Karpas-422 (cell line): ENCODE data around the gene ABCF3. TPM values are rescaled to one million over a fixed set of nuclear protein-coding genes. Genes with fewer than 3 reads are reported as not detected.
"Not testable (repeated sequence)": the region's sequence is repeated elsewhere in the genome, so short reads cannot be mapped to it uniquely, and the experiment has no call there.

Source experiments
- DNase-seq: peaks from one replicate; pipeline ENCODE4 v3.0.0-alpha.2; 2015
- H2AFZ ChIP-seq: fragments of 200-600 bp; sonication (generic); 2 replicates; pipeline ENCODE4 v1.6.1; 2014; ENCODE audit warnings: antibody characterized with exemption, low read length, mixed read lengths
- H3K27ac ChIP-seq: fragments of 200-600 bp; sonication (generic); 2 replicates; pipeline ENCODE4 v1.5.1; 2014; ENCODE audit warnings: mild to moderate bottlenecking, low read length, moderate library complexity
- H3K27me3 ChIP-seq: fragments of 200-600 bp; sonication (generic); 2 replicates; pipeline ENCODE4 v1.6.1; 2014; ENCODE audit warnings: low read length, mixed read lengths
- H3K36me3 ChIP-seq: fragments of 200-600 bp; sonication (generic); 2 replicates; pipeline ENCODE4 v1.6.1; 2014; ENCODE audit warnings: low read length, mixed read lengths; ENCODE audit not compliant: insufficient read depth
- H3K4me1 ChIP-seq: fragments of 200-600 bp; sonication (generic); 2 replicates; pipeline ENCODE4 v1.6.1; 2014; ENCODE audit warnings: mild to moderate bottlenecking, low read length, mixed read lengths
- H3K4me2 ChIP-seq: fragments of 200-600 bp; sonication (generic); 2 replicates; pipeline ENCODE4 v1.6.1; 2014; ENCODE audit warnings: low read length, low read depth, mild to moderate bottlenecking; ENCODE audit not compliant: poor library complexity, severe bottlenecking
- H3K4me3 ChIP-seq: fragments of 200-600 bp; sonication (generic); 2 replicates; pipeline ENCODE4 v1.5.1; 2014; ENCODE audit warnings: mild to moderate bottlenecking, antibody characterized with exemption, low read length, mixed read lengths
- H3K79me2 ChIP-seq: fragments of 200-600 bp; sonication (generic); 2 replicates; pipeline ENCODE4 v1.6.1; 2014; ENCODE audit warnings: mild to moderate bottlenecking, low read length, mixed read lengths
- H3K9ac ChIP-seq: fragments of 200-600 bp; sonication (generic); 2 replicates; pipeline ENCODE4 v1.6.0; 2014; ENCODE audit warnings: low read length
- H3K9me2 ChIP-seq: fragments of 200-600 bp; sonication (generic), shearing (Covaris generic); replicated peaks from 2 replicates; pipeline ENCODE4 v1.6.0; 2014; ENCODE audit warnings: mild to moderate bottlenecking, low read length, moderate library complexity; ENCODE audit not compliant: insufficient read depth
- H3K9me3 ChIP-seq: fragments of 300-700, 200-600 bp; sonication (generic); 2 replicates; pipeline ENCODE4 v1.6.1; 2014; ENCODE audit warnings: low read length, mixed read lengths
- H4K20me1 ChIP-seq: fragments of 200-600 bp; sonication (generic); 2 replicates; pipeline ENCODE4 v1.6.1; 2014; ENCODE audit warnings: mild to moderate bottlenecking, antibody characterized with exemption, low read length, low read depth; ENCODE audit not compliant: insufficient read depth
- total RNA-seq: library from RNA; depleted of rRNA; stranded (reverse); fragments of >200 nt; shearing (Covaris generic); gene quantifications from 2 replicates; pipeline ENCODE4 v1.2.3, GENCODE V29; 2014; ENCODE audit warnings: low replicate concordance

ABCF3 gene
- total RNA-seq, 1 experiment from 2014 or later, result 62.9 TPM

DNA sequence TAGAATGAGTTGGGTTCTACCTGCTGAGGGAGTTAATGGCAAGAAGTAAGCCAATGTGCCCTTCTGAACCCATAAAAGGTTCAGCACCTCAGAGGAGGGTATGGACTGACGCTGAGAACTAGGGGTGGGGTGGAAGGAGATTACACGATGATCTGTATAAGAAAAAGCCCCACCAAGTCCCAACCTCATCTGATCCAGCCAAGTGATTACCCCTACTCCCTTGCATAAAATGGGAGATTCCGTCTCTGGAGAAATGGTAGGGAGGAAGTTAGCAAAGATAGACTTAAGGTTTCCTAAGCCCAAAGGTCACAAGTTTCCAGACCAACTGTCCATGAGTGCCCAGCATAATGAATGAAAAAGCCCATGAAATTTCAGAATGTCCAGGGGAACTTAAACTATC is 37.9 kb upstream of the ABCF3 start:
- no peak overlapping the region for H2AFZ ChIP-seq
- no peak for DNase-seq
- no peak overlapping the region for H3K27ac ChIP-seq
- no peaks in the 10 kb centered on the region for H3K4me1 ChIP-seq
- H3K9me3 ChIP-seq, result no peaks in the 10 kb centered on the region
- H4K20me1 ChIP-seq, result no peaks in the 10 kb centered on the region
- H3K36me3 ChIP-seq, result peaks cover 25% of the 10 kb centered on the region
- no peaks in the 10 kb centered on the region for H3K79me2 ChIP-seq
- H3K4me3 ChIP-seq, result no peak overlapping the region
- H3K4me2 ChIP-seq, result no peak overlapping the region
- no peaks in the 10 kb centered on the region for H3K9me2 ChIP-seq
- H3K27me3 ChIP-seq, result no peaks in the 10 kb centered on the region
- no peak overlapping the region for H3K9ac ChIP-seq

- Histone ChIP-seq H3K9me2 (no peaks in the 10 kb centered on the region), H3K9ac (no peak overlapping the region), H3K36me3 (peaks cover 14% of the 10 kb centered on the region), H3K79me2 (no peaks in the 10 kb centered on the region), H4K20me1 (no peaks in the 10 kb centered on the region), H3K4me3 (no peak overlapping the region), H3K4me2 (no peak overlapping the region), H2AFZ (no peak overlapping the region), H3K9me3 (no peaks in the 10 kb centered on the region), H3K27ac (no peak overlapping the region), H3K27me3 (no peaks in the 10 kb centered on the region), H3K4me1 (no peaks in the 10 kb centered on the region)
- no peak for DNase-seq
Observed at GRCh38 chr3:184149123-184149522, 36.9 kb upstream of the ABCF3 start.

DNA sequence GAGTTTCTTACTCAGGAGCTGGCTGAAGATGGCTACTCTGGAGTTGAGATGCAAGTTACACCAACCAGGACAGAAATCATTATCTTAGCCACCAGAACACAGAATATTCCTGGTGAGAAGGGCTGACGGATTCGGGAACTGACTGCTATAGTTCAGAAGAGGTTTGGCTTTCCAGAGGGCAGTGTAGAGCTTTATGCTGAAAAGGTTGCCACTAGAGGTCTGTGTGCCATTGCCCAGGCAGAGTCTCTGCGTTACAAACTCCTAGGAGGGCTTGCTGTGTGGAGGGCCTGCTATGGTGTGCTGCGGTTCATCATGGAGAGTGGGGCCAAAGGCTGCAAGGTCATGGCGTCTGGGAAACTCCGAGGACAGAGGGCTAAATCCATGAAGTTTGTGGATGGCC is 36.2 kb upstream of the ABCF3 start:
- not testable (repeated sequence) for H3K27ac ChIP-seq, H2AFZ ChIP-seq, DNase-seq, H3K79me2 ChIP-seq, H3K9me2 ChIP-seq, H3K9ac ChIP-seq, H3K4me1 ChIP-seq, H3K4me2 ChIP-seq, H4K20me1 ChIP-seq, H3K4me3 ChIP-seq, H3K36me3 ChIP-seq, H3K9me3 ChIP-seq, H3K27me3 ChIP-seq

DNA sequence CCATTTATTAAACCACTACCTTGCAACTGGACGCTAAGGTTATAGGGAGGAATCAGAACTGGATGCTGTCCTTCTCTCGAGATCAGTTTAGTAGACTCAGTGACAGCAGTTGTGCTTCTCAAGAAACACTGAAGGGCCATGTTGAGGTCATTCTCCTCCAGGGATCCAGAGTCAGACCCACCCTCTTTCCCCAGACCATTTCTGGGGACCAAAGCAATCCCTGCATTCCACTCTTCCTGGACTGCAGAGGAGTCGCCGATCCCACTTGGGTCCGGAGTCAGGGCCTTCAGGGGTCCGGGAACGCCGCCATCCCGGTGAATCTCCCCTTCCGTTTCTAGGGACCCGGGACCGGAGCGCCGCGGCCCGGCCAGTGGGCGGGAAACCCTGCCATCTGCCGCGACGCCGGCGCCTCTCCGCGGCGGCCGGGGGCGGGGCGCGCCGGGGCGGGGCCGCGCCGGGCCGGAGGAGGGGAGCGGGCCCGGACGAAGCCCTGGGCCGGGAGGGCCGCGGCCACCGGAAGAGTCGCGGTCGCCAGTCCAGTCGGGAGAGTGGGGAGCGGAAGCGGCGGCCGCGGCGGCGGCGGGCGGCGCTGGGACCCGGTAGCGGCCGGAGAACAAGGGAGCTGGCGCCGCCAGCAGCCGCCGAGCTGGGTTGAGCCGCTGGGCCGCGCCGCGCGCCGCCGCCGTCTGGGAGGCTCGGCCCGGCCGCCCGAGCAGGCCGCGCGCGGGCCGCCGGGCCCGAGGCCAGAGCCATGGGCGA is 30.9 kb upstream of the ABCF3 start, which contains the start of gene DVL3:
Gene DVL3 (plus strand): TSS at position 493 of the 759 bp plus-strand sequence. CDS start 259 bp downstream, at position 752.
- Histone ChIP-seq H3K9me2 (no peaks in the 10 kb centered on the region), H3K4me1 (peaks cover 18% of the 10 kb centered on the region), H3K27me3 (no peaks in the 10 kb centered on the region), H2AFZ (peak within 1 kb of the TSS; percentile 99), H3K79me2 (peaks cover 37% of the 10 kb centered on the region), H3K36me3 (no peaks in the 10 kb centered on the region), H4K20me1 (peaks cover 11% of the 10 kb centered on the region; the same call in 1 of the 2 replicates), H3K4me3 (peak within 1 kb of the TSS; percentile 78), H3K4me2 (peak within 1 kb of the TSS; percentile 84), H3K9me3 (no peaks in the 10 kb centered on the region), H3K27ac (peak within 1 kb of the TSS; percentile 24; the same call in 1 of the 2 replicates), H3K9ac (peak within 1 kb of the TSS; percentile 90)
- DNase-seq, result peak; percentile 76

- H3K4me1 ChIP-seq, result peaks cover 18% of the 10 kb centered on the region
- H4K20me1 ChIP-seq, result peaks cover 15% of the 10 kb centered on the region; the same call in 1 of the 2 replicates
- no peaks in the 10 kb centered on the region for H3K9me3 ChIP-seq
- peak overlapping the region; percentile 91 for H2AFZ ChIP-seq
- H3K4me3 ChIP-seq, result peak overlapping the region; percentile 78
- peak overlapping the region; percentile 90 for H3K9ac ChIP-seq
- DNase-seq, result peak; percentile 85
- no peaks in the 10 kb centered on the region for H3K36me3 ChIP-seq
- H3K27ac ChIP-seq, result peak overlapping the region; percentile 24; the same call in 1 of the 2 replicates
- peak overlapping the region; percentile 84 for H3K4me2 ChIP-seq
- no peaks in the 10 kb centered on the region for H3K27me3 ChIP-seq
- peaks cover 45% of the 10 kb centered on the region for H3K79me2 ChIP-seq
- H3K9me2 ChIP-seq, result no peaks in the 10 kb centered on the region
Observed at GRCh38 chr3:184155644-184156521, 30.1 kb upstream of the ABCF3 start.

GRCh38 chr3:184156522-184156955 is 29.5 kb upstream of the ABCF3 start:
- Histone ChIP-seq H3K4me2 (peak overlapping the region; percentile 84), H3K9me3 (no peaks in the 10 kb centered on the region), H3K9me2 (no peaks in the 10 kb centered on the region), H3K9ac (peak overlapping the region; percentile 90), H3K79me2 (peaks cover 50% of the 10 kb centered on the region), H3K4me3 (peak overlapping the region; percentile 78), H2AFZ (no peak overlapping the region), H4K20me1 (peaks cover 15% of the 10 kb centered on the region; the same call in 1 of the 2 replicates), H3K36me3 (no peaks in the 10 kb centered on the region), H3K27me3 (no peaks in the 10 kb centered on the region), H3K27ac (0 out of 2 replicates have a peak overlapping the region, but pooled peaks have one; percentile 24), H3K4me1 (peaks cover 18% of the 10 kb centered on the region)
- peak; percentile 56 for DNase-seq

DNA sequence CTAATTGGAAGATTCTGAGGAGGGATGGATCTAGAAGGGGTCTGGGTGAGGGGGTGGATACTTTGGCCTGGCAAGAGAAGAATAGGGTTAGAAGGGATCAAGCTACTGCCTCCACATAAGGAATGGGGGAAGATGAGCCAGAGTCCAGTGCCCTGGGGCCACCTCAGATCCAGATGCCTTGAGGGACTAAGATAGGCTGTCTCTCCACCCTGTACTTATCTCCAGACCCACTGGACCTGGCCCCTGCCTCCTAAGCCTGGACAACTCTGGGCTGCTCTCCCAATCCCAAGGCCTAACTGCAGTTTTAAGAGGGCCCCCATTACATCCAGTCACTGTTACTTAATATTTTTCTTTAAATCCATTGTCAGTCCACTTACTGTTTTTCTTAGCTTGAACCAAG is 28.8 kb upstream of the ABCF3 start:
- peak overlapping the region; percentile 78 for H3K4me3 ChIP-seq
- peaks cover 18% of the 10 kb centered on the region for H3K4me1 ChIP-seq
- peak overlapping the region; percentile 84 for H3K4me2 ChIP-seq
- H3K9me3 ChIP-seq, result no peaks in the 10 kb centered on the region
- H3K27me3 ChIP-seq, result no peaks in the 10 kb centered on the region
- no peak for DNase-seq
- peaks cover 56% of the 10 kb centered on the region for H3K79me2 ChIP-seq
- no peak overlapping the region for H2AFZ ChIP-seq
- H3K9me2 ChIP-seq, result no peaks in the 10 kb centered on the region
- H4K20me1 ChIP-seq, result peaks cover 19% of the 10 kb centered on the region; the same call in 1 of the 2 replicates
- peak overlapping the region; percentile 90 for H3K9ac ChIP-seq
- no peaks in the 10 kb centered on the region for H3K36me3 ChIP-seq
- H3K27ac ChIP-seq, result no peak overlapping the region

DNA sequence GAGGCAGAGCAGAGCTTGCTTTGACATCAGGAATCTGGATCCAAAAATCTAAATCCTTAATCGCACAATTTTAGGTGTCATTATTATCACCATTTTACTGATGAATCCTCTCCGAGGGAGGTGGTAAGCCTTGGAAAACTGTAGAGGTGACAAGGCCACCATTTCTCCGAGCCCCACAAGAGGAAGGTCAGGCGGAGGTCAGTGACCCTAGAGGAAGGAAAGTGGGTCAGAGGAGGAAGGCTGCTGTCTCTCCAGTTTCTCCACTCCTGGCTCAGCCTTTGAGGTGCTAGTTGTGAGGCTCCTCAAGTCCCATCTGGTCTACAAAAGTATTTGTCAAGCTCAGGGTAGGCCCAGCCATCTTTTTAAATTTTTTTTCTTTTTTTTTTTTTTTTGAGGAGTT is 27.6 kb upstream of the ABCF3 start:
- H3K4me2 ChIP-seq, result no peak overlapping the region
- H3K4me3 ChIP-seq, result no peak overlapping the region
- H3K4me1 ChIP-seq, result peaks cover 18% of the 10 kb centered on the region
- H3K36me3 ChIP-seq, result no peaks in the 10 kb centered on the region
- no peak overlapping the region for H3K9ac ChIP-seq
- no peaks in the 10 kb centered on the region for H3K27me3 ChIP-seq
- no peak for DNase-seq
- no peaks in the 10 kb centered on the region for H3K9me3 ChIP-seq
- H3K9me2 ChIP-seq, result no peaks in the 10 kb centered on the region
- no peak overlapping the region for H2AFZ ChIP-seq
- H4K20me1 ChIP-seq, result peaks cover 19% of the 10 kb centered on the region; the same call in 1 of the 2 replicates
- H3K79me2 ChIP-seq, result peaks cover 62% of the 10 kb centered on the region
- H3K27ac ChIP-seq, result no peak overlapping the region
